GM21528 (cell line): ENCODE results near the gene RTTN.

Experiments
- ATAC-seq: cut with Tn5 transposase; IDR thresholded peaks from one replicate; pipeline ENCODE4 v1.9.1; 2021; ENCODE audit warnings: mild to moderate bottlenecking, moderate library complexity; ENCODE audit not compliant: unreplicated experiment, low FRiP score

Gene RTTN

GRCh38 chr18:70158992-70159717, 46.3 kb downstream of the RTTN start:
- ATAC-seq, result peak; percentile 97

GRCh38 chr18:70156886-70157285, 48.6 kb downstream of the RTTN start:
- no peak for ATAC-seq

GRCh38 chr18:70154591-70155194, 50.8 kb downstream of the RTTN start:
- no peak for ATAC-seq

DNA sequence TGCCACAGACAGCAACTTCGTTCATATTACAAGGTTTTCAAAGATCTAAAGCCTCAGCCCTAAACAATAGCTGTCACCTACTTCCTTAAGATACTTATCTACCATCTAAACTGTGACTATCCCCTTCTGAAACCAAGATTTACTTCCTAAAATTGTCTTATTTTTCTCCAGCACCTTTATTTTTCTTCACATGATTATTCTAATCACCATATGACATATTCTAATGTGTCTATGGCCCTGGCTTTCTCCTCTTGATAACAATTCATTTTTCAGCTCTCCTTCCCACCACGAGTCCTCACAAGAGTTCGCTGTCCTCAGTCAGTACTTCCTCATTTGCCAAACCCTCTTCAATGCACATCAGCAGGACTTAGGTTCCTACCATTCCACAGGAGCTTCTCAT, 53.9 kb downstream of the RTTN start:
- no peak for ATAC-seq

- ATAC-seq, result no peak
Observed at GRCh38 chr18:70149616-70150301, 55.7 kb downstream of the RTTN start.

- no peak for ATAC-seq
Observed at GRCh38 chr18:70149156-70149555, 56.3 kb downstream of the RTTN start.

- ATAC-seq, result no peak
Observed at GRCh38 chr18:70148039-70148938, 57.2 kb downstream of the RTTN start.

DNA sequence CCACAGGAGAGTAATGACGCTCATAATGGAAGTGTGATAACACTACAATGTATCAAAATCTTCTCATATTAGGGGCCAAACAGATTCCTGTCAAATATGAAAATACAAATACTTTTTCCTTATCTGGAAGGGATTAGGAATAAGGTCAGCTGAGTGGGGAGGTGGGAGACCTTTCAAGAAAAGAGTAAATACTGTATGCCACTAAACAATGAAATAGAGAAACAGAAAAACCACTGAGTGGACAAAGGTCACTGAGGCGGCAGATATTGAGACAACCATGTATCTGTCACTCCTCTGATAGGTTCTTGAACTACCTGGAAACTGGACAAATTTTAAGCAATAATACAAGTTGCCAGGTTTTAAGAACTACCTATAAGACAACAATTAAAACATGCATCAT, 59.3 kb downstream of the RTTN start:
- ATAC-seq, result no peak

DNA sequence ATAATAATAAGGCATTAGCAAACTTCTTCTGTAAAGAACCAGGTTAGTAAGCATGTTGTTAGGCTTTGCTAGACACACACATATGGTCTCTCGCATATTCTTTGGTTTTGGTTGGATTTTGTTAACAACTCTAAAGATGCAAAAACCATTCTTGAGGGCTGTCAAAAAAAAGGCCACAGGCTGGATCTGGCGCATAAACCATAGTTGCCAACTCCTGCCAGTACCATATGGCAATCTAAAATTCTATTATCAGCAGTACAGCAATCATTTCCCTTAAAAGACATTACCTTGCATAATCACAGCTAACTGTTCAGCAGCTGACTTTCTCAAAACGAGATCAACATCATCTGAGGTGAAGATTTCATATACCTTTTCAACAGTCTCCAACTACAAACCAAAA, 63.5 kb downstream of the RTTN start:
- no peak for ATAC-seq

DNA sequence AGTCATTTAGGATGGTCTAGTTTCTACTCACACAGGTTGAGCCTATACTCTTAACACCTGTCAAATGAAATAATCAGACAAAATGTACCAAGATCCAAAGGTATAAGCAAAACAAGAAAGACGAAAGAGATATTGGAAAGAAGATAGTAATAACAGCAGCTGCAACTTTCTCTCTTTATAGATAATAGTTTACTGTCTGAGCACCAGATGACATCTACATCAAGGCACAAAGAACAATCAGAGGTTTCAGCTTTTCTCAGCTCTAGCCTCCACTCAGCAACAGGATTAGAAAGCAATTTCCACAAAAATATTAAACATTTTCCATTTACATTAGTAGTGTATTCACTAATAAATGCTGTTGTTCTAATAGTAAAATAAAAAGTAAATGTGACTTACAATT, 66.3 kb downstream of the RTTN start:
- ATAC-seq, result no peak

- no peak for ATAC-seq
Observed at GRCh38 chr18:70135604-70136003, 69.9 kb downstream of the RTTN start.

DNA sequence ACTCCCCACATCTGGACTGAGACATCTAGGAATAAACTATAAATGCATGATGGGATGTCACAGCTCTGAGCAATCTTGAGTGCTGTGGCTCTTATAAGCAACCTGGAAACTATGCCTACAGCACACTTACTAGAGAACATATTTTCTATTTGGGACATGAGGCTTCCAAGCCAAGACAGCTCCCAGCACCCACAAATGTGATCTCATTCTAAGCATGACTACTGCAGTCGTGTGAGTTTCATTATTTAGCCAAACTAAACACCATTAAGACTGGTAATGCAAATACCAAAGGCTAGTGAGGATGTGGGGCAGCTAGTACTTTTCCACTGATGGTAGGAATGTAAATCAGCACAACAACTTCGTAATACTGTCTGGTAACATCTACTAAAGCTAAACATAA, 72.5 kb downstream of the RTTN start:
- no peak for ATAC-seq

- ATAC-seq, result no peak
Observed at GRCh38 chr18:70128271-70128670, 77.2 kb downstream of the RTTN start.

DNA sequence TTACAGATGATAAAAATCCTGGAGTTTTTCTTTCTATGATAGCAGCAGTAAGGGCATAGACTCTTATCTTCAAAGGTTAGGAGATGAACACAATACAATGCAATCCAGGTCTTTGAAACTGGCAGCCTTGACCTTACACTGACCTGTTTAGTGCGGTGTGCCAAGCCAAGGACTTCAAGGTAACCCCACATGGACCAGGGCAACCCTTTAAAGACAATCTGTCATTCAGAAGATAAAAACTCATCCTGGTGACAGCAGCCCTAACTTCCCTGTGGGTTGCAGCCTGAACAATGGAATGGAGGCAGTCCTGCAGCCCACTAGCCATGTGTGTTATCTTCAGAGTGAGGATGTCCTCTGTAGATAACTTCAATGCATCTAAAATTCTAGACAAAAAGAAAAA, 78.1 kb downstream of the RTTN start:
- ATAC-seq, result no peak

DNA sequence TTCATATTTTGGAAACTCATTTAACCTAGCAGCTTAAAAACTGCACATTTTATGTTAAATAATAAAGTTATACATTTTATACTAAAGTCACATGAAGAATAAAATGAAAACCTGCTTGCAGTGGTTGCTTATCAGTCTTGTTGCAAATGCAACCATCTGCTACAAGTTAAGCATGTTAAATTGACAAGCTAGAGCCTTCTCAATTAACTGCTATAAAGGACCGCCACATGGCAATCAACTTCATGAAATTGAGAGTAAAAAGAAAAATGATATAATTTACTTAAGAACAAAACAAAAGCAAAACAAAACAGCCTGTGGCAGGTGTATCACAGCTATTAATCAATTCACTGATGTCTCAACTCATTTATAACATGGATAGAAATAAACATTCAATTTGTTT, 78.7 kb downstream of the RTTN start:
- ATAC-seq, result no peak

DNA sequence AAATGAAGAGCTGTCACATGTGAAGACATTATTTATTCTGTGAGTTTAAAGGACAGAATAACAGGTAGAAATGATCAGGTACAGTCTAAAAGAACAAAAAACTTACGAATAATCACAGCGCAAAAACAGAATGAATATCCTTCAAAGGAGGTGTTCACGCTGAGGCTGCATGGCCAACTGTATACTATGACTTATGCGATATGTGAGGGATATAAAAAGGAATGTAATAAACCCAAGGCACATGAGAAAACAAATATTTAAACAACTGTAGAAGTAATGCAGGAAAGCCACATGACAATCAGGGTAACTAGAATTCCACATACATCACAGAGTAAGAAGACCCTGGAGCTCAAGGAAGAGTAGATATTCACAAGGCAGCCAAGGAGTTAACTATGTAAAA, 81.3 kb downstream of the RTTN start:
- ATAC-seq, result no peak

- no peak for ATAC-seq
Observed at GRCh38 chr18:70121842-70122241, 83.6 kb downstream of the RTTN start.

DNA sequence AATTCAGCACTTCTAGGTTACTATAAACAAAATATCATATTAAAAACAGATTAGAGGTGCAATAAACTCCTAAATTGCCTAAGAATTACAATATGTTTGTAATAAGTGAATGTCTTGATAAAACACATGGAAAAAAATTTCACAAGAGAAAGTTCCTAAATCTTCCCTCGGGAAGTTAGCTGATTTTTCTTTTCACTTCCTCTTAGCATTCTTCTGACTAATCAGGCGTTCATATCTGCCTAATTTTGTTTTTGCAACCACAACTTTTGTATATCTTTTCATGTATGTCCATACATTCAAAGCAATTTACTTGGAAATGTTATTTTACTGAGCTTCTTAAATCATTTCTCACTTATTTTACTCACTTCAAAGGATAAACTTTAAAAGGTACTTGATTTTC, 88.5 kb downstream of the RTTN start:
- ATAC-seq, result no peak

DNA sequence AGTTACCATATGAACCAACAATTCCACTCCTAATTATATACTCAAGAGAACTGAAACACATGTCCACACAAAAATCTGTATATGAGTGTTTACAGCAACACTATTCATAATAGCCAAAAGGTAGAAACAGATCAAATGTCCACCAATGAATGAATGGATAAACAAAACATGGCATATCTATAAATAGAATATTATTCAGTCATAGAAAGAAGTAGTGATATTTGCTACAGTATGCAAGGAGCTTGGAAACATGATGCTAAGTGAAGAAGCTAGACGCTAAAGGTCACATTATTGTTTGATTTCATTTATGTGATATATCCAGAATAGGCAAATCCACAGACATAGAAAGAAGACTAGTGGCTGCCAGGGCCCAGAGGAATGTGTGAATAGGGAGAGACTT, 92.0 kb downstream of the RTTN start:
- ATAC-seq, result no peak

- ATAC-seq, result no peak
Observed at GRCh38 chr18:70110678-70111077, 94.8 kb downstream of the RTTN start.

- ATAC-seq, result no peak
Observed at GRCh38 chr18:70107091-70107490, 98.4 kb downstream of the RTTN start.
